Tibial nerve (tissue), 4 donors: ENCODE data around the gene ST6GALNAC4. TPM values are rescaled to one million over a fixed set of nuclear protein-coding genes. Genes with fewer than 3 reads are reported as not detected.
A peak's percentile ranks its signal among the peaks of the same experiment; 100 is the strongest.

ENCODE experiments used
- DNase-seq, 2 donors: peaks; one replicate each; pipeline ENCODE4 v3.0.0-alpha.2; 2019; ENCODE audit warnings: low spot score in 2 of 2
- H3K27ac ChIP-seq, 4 donors: fragments of 200-600 bp; sonication (generic) in 3 of 4; one replicate each; pipeline ENCODE4 v1.5.1; 2017 to 2019; ENCODE audit warnings: mild to moderate bottlenecking in 1 of 4
- H3K27me3 ChIP-seq, 2 donors: fragments of 200-600 bp; sonication (generic) in 1 of 2; one replicate each; pipeline versions ENCODE4 v1.5.1 to v1.6.0; 2017 to 2019
- H3K36me3 ChIP-seq, 3 donors: fragments of 200-600 bp; sonication (generic); one replicate each; pipeline ENCODE4 v1.5.1; 2018 to 2019
- H3K4me1 ChIP-seq, 4 donors: fragments of 200-600 bp; sonication (generic) in 3 of 4; one replicate each; pipeline ENCODE4 v1.5.1; 2017 to 2019
- H3K4me3 ChIP-seq, 4 donors: fragments of 200-600 bp; sonication (generic) in 3 of 4; one replicate each; pipeline ENCODE4 v1.5.1; 2017 to 2019; ENCODE audit warnings: mild to moderate bottlenecking in 1 of 4, moderate library complexity in 1 of 4
- H3K9me3 ChIP-seq, 4 donors: fragments of 200-600 bp; sonication (generic) in 3 of 4; one replicate each; pipeline ENCODE4 v1.5.1; 2017 to 2019
- EP300 ChIP-seq, 2 donors: sonication (generic); formaldehyde crosslinking; IDR thresholded peaks; one replicate each; pipeline ENCODE4 v1.6.1; 2017; ENCODE audit warnings: antibody characterized with exemption in 2 of 2, mild to moderate bottlenecking in 1 of 2
- POLR2A ChIP-seq, 2 donors: fragments of 450-650 bp; IDR thresholded peaks; one replicate each; pipeline ENCODE4 v1.6.1; 2017; ENCODE audit warnings: antibody characterized with exemption in 2 of 2, mild to moderate bottlenecking in 2 of 2, moderate library complexity in 2 of 2
- WGBS, 2 donors: methylation state at CpG; one replicate each; pipeline ENCODE4 v1.1.5; 2018; 5-methylcytosine and 5-hydroxymethylcytosine counted together
- total RNA-seq, 4 donors: library from RNA; depleted of rRNA; stranded (reverse); fragments of >200 nt; gene quantifications; one replicate each; pipeline ENCODE4 v1.1.0, GENCODE V29; 2016
- TF ChIP-seq, protein P1 (sequence below), 5 experiments: fragments of 200-600 bp in 3 of 5; fragments of 450-650 bp in 2 of 5; sonication (generic) in 3 of 5; IDR thresholded peaks; one replicate each; pipeline ENCODE4 v1.5.1; 2016 to 2019; ENCODE audit warnings: antibody characterized with exemption in 5 of 5, mild to moderate bottlenecking in 3 of 5, moderate library complexity in 2 of 5

Gene ST6GALNAC4
- total RNA-seq, 4 donors from 2014 or later, result 23.9 to 70.5 (median 37.0) TPM

DNA sequence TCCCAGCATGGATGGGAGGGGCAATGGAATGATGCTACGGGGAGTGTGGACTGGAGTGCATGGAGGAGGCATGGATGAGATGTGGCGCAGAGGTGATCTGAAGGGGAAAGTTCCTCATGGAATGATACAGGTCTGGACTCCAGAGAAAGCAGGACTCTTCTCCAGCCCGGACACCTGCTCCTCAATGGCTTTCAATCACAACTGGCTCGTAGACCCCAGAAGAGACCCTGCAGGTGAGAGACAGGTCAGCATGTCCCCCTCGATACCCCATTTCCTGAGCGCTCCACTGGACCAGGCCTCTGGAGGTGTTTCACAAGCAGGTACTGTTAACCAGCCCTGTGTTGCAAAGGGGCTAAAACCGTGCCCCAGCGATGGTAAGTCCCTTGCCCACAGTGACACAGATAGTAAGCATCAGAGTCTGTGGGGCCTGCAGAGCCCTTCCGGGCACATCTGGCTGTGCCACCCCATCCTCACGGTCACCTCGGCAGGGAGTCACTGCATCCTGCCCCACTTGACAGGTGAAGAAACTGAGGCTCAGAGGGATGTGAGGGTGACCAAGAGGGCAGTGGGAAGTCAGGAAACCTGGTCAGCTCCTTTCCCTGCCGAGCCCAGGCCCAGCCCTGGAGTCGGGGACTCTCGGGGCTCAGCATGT lies 26.3 kb upstream of the ST6GALNAC4 start:
- TF ChIP-seq, protein P1, sequence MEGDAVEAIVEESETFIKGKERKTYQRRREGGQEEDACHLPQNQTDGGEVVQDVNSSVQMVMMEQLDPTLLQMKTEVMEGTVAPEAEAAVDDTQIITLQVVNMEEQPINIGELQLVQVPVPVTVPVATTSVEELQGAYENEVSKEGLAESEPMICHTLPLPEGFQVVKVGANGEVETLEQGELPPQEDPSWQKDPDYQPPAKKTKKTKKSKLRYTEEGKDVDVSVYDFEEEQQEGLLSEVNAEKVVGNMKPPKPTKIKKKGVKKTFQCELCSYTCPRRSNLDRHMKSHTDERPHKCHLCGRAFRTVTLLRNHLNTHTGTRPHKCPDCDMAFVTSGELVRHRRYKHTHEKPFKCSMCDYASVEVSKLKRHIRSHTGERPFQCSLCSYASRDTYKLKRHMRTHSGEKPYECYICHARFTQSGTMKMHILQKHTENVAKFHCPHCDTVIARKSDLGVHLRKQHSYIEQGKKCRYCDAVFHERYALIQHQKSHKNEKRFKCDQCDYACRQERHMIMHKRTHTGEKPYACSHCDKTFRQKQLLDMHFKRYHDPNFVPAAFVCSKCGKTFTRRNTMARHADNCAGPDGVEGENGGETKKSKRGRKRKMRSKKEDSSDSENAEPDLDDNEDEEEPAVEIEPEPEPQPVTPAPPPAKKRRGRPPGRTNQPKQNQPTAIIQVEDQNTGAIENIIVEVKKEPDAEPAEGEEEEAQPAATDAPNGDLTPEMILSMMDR (IDR thresholded peaks at IDR 0.05), result no peak
- TF ChIP-seq POLR2A (IDR thresholded peaks at IDR 0.05), result no peak
- TF ChIP-seq EP300 (IDR thresholded peaks at IDR 0.05), result no peak
- Histone ChIP-seq H3K9me3 (no peaks in the 10 kb centered on the region), H3K4me1 (peaks cover 0 to 88% (median 32%) of the 10 kb centered on the region in 4 donors), H3K36me3 (peaks cover 0 to 46% (median 6%) of the 10 kb centered on the region in 3 donors), H3K27ac (peak overlapping the region; percentile 33 to 99 (median 69)), H3K27me3 (no peaks in the 10 kb centered on the region), H3K4me3 (no peak overlapping the region)
- no peak for DNase-seq
- 64 to 75% methylated on average over 14 of the region's 14 CpGs for WGBS, 2 donors

DNA sequence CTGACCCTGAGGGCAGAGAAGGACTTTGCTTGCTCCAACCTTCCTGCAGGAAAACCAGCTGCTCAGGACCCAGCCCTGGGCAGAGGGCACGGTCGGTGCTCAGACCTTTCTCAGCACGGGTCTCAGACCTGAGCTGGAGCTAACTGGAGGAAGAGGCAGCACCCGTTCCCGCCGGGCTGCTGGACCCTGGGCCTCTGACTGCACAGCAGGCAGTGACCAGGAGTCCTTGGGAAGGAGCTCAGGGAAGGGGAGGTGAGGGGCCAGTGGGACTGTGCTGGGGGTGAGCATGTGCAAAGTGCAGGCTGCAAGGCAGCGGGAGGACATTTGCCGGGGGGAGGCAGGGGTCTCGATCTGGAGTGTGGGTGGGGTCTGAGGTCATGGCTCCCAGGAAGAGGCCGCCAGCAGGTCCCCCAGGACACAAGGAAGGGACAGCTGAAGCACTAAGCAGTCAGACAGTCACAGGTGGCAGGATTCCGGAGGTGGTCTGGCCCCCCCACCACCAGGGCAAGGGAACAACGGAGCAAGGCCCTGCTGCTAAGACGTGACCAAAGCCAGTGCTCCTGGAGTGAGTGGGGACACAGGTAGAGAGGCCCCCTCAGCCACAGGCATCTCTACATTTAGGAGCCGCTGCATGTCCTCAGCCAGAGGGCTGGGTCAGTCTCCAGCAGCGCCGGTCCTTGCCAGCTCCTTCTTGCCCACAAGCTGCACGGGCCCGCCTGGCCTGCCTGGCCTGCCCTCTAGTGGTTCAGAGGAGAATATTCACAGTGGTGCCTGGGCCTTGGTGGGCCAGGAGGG lies 25.6 kb upstream of the ST6GALNAC4 start:
- DNase-seq, result peak in 1 of 2 donors; percentile 62
- WGBS, 2 donors, result 49 to 50% methylated on average over 14 to 18 of the region's 18 CpGs
- H3K27ac ChIP-seq, result peak overlapping the region; percentile 33 to 99 (median 69)
- peaks cover 0 to 84% (median 33%) of the 10 kb centered on the region in 4 donors for H3K4me1 ChIP-seq
- no peak overlapping the region for H3K4me3 ChIP-seq
- peaks cover 0 to 46% (median 6%) of the 10 kb centered on the region in 3 donors for H3K36me3 ChIP-seq
- TF ChIP-seq EP300 (IDR thresholded peaks at IDR 0.05) (peak in 1 of 2 donors; percentile 42), POLR2A (IDR thresholded peaks at IDR 0.05) (no peak)
- TF ChIP-seq, protein P1 (IDR thresholded peaks at IDR 0.05), result peak; percentile 86 to 96 (median 91)
- no peaks in the 10 kb centered on the region for H3K9me3 ChIP-seq
- no peaks in the 10 kb centered on the region for H3K27me3 ChIP-seq

DNA sequence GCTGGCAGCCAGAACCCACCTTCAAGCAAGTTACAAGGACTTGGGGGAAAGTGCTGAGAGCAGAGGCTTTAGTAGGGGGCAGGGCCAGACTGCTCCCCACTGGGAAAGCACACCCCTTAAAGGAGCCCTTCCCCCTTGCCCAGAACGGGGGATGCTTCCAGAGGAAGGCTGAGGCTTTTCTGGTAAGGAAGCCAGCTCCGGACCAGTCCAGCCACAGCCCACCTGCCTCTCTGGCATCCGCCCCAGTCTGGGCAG lies 25.0 kb upstream of the ST6GALNAC4 start:
- H3K9me3 ChIP-seq, result no peaks in the 10 kb centered on the region
- WGBS, 2 donors, result 44 to 58% methylated on average over 3 of the region's 3 CpGs
- H3K36me3 ChIP-seq, result peaks cover 0 to 46% (median 6%) of the 10 kb centered on the region in 3 donors
- H3K4me3 ChIP-seq, result no peak overlapping the region
- TF ChIP-seq POLR2A (IDR thresholded peaks at IDR 0.05) (no peak), EP300 (IDR thresholded peaks at IDR 0.05) (no peak)
- TF ChIP-seq, protein P1 (IDR thresholded peaks at IDR 0.05), result no peak
- H3K27me3 ChIP-seq, result no peaks in the 10 kb centered on the region
- H3K27ac ChIP-seq, result peak overlapping the region; percentile 33 to 99 (median 69)
- no peak for DNase-seq
- peaks cover 2 to 84% (median 36%) of the 10 kb centered on the region in 4 donors for H3K4me1 ChIP-seq

DNA sequence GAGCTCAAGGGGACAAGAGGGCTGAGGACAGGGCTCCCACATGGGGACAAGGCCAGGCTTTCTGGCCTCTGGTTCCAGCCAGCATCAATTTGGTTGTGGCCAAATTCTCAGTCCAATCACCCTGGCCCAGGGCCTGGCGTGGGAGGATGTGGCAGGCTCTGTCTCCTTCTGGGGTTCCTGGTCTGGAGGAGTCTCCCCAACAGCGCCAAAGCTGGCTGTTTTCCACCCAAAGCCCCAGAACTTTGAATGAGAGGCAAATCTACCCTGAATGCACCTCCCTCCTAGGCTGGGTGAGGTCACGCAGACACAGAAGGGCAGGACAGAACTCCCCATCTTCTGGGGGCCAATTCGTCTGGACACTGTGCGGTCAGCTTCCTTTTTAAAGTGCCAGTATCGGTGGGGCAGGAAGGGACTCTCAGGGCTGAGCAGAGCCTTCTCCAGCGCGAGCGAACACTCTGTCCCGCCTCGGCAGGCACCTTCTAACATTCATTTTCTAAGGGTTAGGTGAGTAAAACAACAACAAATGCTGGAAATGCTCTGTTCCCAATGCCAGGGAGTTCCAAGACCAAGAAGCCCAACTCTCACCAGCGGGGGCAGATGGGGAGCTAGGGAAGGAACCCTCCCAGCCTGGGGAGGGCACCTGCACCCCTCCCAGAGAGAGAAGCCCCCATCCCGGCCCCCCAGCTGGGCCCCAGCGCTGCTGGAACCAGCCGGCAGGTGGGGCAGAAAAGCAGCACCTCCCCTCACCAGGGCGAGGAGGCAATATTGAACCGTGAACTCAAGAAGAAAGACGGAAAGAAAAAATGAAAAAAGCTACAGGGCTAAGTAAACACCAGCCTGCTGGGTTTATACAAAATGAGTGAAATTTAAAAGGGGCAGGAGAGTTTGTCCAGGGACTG lies 24.5 kb upstream of the ST6GALNAC4 start:
- no peak overlapping the region for H3K4me3 ChIP-seq
- no peaks in the 10 kb centered on the region for H3K27me3 ChIP-seq
- peaks cover 5 to 84% (median 37%) of the 10 kb centered on the region in 4 donors for H3K4me1 ChIP-seq
- peak overlapping the region; percentile 33 to 99 (median 69) for H3K27ac ChIP-seq
- DNase-seq, result no peak
- WGBS, 2 donors, result 62 to 64% methylated on average over 17 to 18 of the region's 18 CpGs
- no peaks in the 10 kb centered on the region for H3K9me3 ChIP-seq
- TF ChIP-seq POLR2A (IDR thresholded peaks at IDR 0.05) (no peak), EP300 (IDR thresholded peaks at IDR 0.05) (no peak)
- TF ChIP-seq, protein P1 (IDR thresholded peaks at IDR 0.05), result no peak
- H3K36me3 ChIP-seq, result peaks cover 0 to 40% (median 6%) of the 10 kb centered on the region in 3 donors
